ENCODE data around the gene CARHSP1. TPM values are rescaled to one million over a fixed set of nuclear protein-coding genes. Genes with fewer than 3 reads are reported as not detected.

The CARHSP1 gene
- total and polyA plus RNA-seq, 2 of the 8 experiments (the other 6 are each of a cell fraction or from before 2014, with no cell fraction given): 292 to 300 TPM

DNA sequence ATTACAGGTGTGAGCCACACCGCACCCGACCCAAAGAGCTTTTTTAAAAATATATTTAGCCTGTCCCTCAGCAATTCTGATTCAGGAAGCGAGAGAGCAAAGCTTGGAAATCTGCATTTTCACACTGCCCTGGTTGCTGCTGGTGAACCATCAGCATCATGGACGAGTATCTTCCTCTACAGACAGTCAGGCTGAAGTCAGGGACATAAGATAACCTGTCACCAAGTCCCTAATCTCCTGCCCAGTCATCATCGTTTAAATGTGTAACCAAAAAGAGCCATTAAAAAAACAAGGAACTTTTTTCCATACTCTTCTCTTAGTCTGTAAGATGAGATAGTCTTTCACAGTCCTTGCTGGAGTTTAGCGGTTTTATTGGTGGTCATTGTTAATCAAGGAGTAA is 64.5 kb downstream of the CARHSP1 start (continued):
- TF ChIP-seq, protein P1, sequence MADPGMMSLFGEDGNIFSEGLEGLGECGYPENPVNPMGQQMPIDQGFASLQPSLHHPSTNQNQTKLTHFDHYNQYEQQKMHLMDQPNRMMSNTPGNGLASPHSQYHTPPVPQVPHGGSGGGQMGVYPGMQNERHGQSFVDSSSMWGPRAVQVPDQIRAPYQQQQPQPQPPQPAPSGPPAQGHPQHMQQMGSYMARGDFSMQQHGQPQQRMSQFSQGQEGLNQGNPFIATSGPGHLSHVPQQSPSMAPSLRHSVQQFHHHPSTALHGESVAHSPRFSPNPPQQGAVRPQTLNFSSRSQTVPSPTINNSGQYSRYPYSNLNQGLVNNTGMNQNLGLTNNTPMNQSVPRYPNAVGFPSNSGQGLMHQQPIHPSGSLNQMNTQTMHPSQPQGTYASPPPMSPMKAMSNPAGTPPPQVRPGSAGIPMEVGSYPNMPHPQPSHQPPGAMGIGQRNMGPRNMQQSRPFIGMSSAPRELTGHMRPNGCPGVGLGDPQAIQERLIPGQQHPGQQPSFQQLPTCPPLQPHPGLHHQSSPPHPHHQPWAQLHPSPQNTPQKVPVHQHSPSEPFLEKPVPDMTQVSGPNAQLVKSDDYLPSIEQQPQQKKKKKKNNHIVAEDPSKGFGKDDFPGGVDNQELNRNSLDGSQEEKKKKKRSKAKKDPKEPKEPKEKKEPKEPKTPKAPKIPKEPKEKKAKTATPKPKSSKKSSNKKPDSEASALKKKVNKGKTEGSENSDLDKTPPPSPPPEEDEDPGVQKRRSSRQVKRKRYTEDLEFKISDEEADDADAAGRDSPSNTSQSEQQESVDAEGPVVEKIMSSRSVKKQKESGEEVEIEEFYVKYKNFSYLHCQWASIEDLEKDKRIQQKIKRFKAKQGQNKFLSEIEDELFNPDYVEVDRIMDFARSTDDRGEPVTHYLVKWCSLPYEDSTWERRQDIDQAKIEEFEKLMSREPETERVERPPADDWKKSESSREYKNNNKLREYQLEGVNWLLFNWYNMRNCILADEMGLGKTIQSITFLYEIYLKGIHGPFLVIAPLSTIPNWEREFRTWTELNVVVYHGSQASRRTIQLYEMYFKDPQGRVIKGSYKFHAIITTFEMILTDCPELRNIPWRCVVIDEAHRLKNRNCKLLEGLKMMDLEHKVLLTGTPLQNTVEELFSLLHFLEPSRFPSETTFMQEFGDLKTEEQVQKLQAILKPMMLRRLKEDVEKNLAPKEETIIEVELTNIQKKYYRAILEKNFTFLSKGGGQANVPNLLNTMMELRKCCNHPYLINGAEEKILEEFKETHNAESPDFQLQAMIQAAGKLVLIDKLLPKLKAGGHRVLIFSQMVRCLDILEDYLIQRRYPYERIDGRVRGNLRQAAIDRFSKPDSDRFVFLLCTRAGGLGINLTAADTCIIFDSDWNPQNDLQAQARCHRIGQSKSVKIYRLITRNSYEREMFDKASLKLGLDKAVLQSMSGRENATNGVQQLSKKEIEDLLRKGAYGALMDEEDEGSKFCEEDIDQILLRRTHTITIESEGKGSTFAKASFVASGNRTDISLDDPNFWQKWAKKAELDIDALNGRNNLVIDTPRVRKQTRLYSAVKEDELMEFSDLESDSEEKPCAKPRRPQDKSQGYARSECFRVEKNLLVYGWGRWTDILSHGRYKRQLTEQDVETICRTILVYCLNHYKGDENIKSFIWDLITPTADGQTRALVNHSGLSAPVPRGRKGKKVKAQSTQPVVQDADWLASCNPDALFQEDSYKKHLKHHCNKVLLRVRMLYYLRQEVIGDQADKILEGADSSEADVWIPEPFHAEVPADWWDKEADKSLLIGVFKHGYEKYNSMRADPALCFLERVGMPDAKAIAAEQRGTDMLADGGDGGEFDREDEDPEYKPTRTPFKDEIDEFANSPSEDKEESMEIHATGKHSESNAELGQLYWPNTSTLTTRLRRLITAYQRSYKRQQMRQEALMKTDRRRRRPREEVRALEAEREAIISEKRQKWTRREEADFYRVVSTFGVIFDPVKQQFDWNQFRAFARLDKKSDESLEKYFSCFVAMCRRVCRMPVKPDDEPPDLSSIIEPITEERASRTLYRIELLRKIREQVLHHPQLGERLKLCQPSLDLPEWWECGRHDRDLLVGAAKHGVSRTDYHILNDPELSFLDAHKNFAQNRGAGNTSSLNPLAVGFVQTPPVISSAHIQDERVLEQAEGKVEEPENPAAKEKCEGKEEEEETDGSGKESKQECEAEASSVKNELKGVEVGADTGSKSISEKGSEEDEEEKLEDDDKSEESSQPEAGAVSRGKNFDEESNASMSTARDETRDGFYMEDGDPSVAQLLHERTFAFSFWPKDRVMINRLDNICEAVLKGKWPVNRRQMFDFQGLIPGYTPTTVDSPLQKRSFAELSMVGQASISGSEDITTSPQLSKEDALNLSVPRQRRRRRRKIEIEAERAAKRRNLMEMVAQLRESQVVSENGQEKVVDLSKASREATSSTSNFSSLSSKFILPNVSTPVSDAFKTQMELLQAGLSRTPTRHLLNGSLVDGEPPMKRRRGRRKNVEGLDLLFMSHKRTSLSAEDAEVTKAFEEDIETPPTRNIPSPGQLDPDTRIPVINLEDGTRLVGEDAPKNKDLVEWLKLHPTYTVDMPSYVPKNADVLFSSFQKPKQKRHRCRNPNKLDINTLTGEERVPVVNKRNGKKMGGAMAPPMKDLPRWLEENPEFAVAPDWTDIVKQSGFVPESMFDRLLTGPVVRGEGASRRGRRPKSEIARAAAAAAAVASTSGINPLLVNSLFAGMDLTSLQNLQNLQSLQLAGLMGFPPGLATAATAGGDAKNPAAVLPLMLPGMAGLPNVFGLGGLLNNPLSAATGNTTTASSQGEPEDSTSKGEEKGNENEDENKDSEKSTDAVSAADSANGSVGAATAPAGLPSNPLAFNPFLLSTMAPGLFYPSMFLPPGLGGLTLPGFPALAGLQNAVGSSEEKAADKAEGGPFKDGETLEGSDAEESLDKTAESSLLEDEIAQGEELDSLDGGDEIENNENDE (IDR thresholded peaks at IDR 0.05; ENCODE audit: insufficient replicate concordance, low read length): no peak
- TF ChIP-seq CTBP2 (IDR thresholded peaks at IDR 0.05; ENCODE audit: borderline replicate concordance, insufficient read depth, insufficient read length, low read length): no peak
- TF ChIP-seq TCF12 (IDR thresholded peaks at IDR 0.05; ENCODE audit: low read depth, low read length): no peak
- TF ChIP-seq SIX5 (IDR thresholded peaks at IDR 0.05; ENCODE audit: low read depth, low read length): no peak
- no peak for TF ChIP-seq HDAC6 (IDR thresholded peaks at IDR 0.05; ENCODE audit: low read depth, low read length)
- no peak for TF ChIP-seq SAP30 (IDR thresholded peaks at IDR 0.05; ENCODE audit: insufficient read depth, insufficient replicate concordance, low read length)
- no peak for TF ChIP-seq CHD1 (IDR thresholded peaks at IDR 0.05; ENCODE audit: low read depth, low read length)
